Measurements from ENCODE around the gene CENPU.

DNA sequence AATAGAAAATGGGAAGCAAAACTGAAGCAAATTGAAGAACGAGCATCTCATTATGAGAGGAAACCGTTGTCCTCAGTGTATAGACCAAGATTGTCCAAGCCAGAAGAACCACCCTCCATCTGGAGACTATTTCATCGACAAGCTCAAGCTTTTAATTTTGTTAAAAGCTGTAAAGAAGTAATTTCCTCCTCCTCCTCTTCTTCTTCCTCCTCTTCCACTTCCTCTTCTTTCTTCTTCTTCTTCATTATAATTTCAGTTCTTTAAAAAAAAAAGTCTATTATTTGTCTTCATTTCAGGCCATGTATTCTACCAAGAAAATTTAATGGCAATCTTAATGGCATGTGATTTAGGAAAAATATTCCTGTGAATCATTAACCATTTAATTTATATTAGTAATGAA is 76.8 kb downstream of the CENPU start:
- TF ChIP-seq, protein P1, sequence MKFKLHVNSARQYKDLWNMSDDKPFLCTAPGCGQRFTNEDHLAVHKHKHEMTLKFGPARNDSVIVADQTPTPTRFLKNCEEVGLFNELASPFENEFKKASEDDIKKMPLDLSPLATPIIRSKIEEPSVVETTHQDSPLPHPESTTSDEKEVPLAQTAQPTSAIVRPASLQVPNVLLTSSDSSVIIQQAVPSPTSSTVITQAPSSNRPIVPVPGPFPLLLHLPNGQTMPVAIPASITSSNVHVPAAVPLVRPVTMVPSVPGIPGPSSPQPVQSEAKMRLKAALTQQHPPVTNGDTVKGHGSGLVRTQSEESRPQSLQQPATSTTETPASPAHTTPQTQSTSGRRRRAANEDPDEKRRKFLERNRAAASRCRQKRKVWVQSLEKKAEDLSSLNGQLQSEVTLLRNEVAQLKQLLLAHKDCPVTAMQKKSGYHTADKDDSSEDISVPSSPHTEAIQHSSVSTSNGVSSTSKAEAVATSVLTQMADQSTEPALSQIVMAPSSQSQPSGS (IDR thresholded peaks at IDR 0.05; ENCODE audit: low read length) = no peak
- TF ChIP-seq SMAD5 (IDR thresholded peaks at IDR 0.05; ENCODE audit: low read depth) (no peak), CREM (IDR thresholded peaks at IDR 0.05; ENCODE audit: low read depth) (no peak), BRCA1 (IDR thresholded peaks at IDR 0.05; ENCODE audit: low read depth, low read length) (no peak)
- TF ChIP-seq, protein P2, sequence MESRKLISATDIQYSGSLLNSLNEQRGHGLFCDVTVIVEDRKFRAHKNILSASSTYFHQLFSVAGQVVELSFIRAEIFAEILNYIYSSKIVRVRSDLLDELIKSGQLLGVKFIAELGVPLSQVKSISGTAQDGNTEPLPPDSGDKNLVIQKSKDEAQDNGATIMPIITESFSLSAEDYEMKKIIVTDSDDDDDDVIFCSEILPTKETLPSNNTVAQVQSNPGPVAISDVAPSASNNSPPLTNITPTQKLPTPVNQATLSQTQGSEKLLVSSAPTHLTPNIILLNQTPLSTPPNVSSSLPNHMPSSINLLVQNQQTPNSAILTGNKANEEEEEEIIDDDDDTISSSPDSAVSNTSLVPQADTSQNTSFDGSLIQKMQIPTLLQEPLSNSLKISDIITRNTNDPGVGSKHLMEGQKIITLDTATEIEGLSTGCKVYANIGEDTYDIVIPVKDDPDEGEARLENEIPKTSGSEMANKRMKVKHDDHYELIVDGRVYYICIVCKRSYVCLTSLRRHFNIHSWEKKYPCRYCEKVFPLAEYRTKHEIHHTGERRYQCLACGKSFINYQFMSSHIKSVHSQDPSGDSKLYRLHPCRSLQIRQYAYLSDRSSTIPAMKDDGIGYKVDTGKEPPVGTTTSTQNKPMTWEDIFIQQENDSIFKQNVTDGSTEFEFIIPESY (IDR thresholded peaks at IDR 0.05) = no peak
